Activated CD4-positive, alpha-beta T cell treated with anti-CD3 and anti-CD28 coated beads, Interleukin-2, amount 50 U/mL, for 16 hours (primary cell): ENCODE results near the gene HECW1.

ENCODE experiments used
- DNase-seq: peaks from one replicate; pipeline ENCODE4 v3.0.0-alpha.2; 2020

The HECW1 gene

DNA sequence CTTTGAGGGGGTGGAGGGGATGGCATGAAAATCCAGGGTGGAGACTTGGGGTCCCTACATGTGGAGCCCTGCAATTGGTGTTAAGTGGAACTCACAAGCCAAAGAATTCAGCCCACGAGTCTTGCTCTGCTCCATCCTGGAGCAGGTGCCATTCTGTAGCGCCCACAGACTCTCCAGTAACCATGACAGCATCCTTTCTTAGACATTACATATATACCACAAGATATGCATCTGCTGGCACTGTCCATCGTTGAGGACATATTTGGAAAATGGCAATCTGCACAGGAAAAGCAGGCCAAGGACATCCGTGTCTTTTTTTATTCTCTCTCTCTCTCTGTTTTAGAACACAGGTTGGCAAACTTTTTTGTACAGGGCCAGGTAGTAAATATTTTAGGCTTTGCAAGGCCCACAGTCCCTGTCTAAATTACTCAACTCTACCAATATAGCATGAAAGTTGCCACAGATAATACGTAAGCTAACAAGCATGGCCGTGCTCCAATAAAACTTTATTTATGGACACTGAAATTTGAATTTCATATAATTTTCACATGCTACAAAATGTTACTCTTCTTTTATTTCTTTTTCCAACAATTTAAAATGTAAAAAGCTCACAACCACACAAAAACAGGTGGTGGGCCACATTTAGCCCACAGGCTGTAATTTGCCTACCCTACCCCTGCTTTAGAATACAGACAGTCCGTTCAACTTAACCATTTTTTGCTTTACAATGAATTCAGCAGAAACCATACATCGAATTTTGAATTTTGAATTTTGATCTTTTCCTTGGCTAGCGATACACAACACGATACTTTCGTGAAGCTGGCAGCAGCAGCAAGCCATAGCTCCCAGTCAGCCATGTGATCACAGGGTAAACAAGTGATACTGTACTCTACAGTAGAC is 329.0 kb downstream of the HECW1 start:
- no peak for DNase-seq

DNA sequence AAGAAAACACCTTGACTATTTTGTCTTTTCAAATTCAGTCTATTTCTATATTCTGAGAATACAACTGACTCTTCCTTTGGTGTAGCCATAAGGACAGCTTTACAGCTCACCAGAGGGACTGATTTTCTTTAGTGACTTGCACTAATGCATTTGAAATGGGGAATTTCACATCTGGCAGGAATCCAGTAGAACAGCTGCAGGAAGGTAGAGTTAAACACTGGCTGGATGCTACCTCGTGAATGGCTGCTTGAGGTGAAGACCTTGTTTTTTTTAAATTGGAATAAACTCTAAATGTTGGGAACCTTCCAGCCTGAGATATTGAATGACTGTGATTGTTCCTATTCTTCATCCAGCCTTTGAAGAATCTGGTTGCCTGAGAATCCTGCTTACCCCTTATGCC is 330.9 kb downstream of the HECW1 start:
- DNase-seq = no peak

- no peak for DNase-seq
Observed at GRCh38 chr7:43444711-43445578, 332.5 kb downstream of the HECW1 start.

DNA sequence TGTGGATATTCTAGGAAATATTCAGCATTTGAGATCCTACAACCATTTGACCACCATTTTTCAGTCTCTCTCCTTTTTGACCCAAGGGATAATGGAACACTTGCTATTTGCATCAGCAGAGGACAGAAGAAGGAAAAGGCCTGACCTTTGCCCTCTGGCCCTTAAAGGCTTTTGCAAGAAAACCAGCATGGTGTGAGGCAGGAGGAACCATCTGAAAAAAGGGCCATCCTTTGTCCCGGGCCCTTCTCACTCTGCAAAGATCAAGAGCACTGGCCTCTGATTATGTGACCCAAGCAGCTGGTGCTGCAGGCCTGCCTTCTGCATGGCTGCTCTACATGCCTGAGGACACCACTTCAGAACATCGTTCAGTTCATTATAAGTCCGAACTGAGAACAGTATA is 337.1 kb downstream of the HECW1 start:
- no peak for DNase-seq

DNA sequence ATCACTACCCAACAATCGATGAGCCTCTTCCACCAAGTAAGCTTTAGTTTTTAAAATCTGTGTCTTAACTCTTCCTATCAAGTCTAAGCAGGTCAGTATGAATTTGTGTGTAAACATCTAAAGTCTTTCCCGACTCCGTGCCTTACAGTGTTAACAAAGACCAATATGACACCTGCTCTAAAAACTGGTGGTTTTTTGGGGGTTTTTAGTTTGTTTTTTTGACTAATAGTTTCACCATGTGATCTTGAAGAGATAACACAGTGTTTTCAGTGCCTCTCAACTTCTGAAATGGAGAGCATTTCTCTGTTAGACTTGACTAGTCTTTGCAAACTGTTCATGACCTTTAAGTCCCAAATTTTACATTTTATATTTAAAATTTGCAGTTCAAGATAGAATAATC is 338.4 kb downstream of the HECW1 start:
- no peak for DNase-seq

- DNase-seq = peak; percentile 12
Observed at GRCh38 chr7:43454936-43455518, 342.6 kb downstream of the HECW1 start.

DNA sequence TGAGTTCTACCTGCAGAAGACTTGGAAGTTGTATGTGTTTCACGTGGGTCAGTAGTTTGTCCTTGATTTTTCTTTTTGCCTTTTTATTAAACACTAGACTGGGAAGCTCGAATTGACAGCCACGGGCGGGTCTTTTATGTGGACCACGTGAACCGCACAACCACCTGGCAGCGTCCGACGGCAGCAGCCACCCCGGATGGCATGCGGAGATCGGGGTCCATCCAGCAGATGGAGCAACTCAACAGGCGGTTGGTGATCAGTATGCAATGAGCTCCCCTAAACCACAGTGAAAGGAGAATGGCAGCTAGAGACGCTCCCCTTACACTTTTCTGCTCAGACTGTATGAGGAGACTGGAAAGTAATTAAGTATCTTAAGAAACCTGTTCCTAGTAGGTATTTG is 343.8 kb downstream of the HECW1 start:
- no peak for DNase-seq

GRCh38 chr7:43458330-43459018 is 346.0 kb downstream of the HECW1 start:
- no peak for DNase-seq

DNA sequence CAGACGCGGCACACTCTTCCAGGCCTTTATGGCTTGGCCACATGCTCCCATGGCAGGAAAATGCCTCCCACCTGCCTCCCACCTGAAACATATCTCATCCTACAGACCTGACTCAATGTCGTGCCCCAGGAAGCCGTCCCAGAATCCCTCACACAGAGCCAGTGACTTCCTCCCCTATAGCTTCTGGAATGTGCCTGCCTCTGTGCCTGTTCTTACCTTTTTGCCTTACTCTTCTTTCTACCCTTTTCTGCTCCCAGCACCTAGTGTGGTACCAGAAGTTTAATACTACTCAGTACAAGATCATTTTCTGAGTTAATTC is 346.5 kb downstream of the HECW1 start:
- no peak for DNase-seq

DNA sequence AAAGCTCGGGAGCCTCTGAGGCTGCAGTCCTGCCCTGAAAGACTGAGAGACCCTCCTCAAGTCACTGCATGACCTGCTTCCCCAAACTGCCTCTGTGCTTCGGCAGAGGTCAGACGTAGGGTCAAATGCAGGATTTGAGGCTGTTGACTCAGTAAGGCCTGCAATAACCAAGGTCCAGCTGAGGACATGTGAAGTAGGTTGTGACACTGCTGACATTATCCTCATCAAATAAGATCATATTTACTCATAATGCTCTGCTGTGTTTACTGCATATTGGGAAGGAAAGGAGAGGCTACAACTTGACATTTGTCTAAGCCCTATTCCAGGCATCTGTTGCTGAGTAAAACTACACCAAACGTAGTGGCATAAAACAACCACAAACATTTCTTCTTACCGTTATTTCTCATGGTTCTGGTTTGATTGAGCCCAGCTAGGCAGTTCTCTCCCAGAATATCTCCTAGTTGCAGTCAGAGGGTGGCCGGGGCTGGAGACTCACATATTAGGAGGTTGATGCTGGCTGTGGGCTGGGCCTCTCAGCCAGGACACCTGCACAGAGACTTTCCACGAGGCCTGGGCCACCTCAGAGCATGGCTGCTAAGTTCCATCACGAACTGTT is 348.4 kb downstream of the HECW1 start:
- peak; percentile 22 for DNase-seq

- no peak for DNase-seq
Observed at GRCh38 chr7:43461349-43462024, 349.0 kb downstream of the HECW1 start.

DNA sequence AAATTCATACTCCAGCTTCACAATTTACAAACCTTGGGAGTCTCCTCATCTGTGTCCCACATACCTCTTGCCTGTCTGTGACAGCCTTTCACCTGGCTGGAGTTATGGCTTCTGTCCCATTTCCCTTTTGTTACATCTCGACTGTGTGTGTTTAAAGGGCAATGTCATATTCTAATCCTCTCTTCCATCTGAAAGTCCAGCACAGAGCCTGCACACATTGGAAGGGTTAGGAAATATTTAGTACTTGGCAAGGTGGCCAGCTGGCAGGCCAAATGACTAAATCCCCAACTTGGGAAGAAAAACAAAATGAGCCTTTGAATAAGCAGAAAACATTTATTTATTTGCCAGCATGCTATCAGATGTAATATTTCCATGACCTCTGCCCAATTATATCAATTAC is 350.4 kb downstream of the HECW1 start:
- DNase-seq = no peak

GRCh38 chr7:43463401-43463980 is 351.0 kb downstream of the HECW1 start:
- DNase-seq = no peak

DNA sequence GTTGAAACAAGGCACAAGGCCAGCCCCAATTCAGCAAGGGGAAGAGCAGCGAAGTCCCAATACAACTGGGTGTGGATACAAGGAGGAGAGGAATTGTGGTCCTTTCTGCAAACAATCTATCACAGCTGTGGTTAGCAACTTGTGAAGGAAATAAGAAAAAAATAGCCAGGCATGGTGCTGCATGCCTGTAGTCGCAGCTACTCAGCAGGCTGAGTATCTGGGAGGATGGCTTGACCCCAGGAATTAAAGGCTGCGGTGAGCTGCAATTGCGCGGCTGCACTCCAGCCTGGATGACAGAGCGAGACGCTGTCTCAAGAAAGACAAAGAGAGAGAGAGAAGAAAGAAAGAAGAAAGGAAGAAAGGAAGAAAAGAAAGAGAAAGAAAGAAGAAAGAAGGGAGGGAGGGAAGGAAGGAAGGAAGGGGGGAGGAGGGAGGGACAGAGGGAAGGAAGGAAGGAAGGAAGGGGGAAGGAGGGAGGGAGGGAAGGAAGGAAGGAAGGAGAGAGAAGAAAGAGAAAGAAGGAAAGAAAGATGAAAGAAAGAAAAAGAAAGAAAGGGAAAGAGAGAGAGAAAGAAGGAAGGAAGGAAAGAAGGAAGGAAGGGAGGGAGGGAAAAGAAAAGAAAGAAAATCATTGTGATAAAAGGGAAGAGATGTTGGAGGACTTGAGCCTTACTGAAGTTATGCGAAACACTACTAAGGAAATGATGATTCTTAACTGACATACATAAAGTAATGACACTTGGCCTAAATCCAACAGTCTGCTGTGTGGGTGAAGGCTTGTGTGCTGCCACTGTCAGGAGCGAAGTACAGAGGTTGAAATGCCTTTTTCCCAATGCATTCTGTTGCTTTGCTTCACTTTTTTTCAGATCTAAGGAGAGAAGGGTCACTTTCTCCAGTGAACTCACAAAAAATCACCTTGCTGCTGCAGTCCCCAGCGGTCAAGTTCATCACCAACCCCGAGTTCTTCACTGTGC is 353.4 kb downstream of the HECW1 start:
- DNase-seq = no peak

DNA sequence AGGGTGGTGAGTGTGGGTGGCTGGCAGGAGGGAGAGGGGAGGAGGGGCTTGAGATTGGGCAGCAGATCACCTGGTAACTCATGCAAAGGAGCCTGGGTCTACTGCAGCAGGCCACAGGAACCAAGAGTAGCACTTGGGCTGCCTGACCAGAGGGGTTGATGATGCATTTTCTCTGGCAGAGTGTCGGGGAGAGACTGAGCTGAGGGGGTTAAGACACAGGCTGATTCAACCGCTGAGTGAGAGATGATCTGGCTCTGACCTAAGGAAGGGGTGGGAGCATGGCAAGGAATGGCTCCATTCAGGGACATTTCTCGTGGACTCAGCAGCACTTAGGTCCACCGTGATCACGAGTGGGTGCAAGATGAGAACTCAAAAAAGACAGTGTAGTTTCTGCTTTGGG is 355.0 kb downstream of the HECW1 start:
- DNase-seq = no peak

GRCh38 chr7:43467846-43468245 is 355.4 kb downstream of the HECW1 start:
- DNase-seq = no peak

- DNase-seq = no peak
Observed at GRCh38 chr7:43469051-43469450, 356.6 kb downstream of the HECW1 start.

DNA sequence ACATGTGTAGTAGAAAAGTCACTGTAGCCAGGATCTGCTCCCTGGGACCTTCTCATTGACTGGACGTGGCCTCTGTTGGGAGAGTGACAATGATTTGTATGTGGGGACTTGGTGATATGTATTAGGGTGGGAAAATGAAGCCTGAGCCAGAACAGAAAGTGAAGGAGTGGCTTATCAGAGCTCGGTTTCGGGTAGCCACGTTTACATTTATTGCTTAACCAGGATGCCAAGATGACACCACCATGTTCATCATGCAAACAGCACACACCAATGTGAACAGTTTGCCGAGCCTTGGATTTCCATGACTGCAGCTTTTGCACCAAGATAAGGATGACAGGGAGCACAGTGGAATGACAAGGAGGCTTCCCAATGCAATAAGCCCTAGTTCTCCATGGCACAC is 357.7 kb downstream of the HECW1 start:
- DNase-seq = no peak

GRCh38 chr7:43475983-43476382 is 363.5 kb downstream of the HECW1 start:
- no peak for DNase-seq

DNA sequence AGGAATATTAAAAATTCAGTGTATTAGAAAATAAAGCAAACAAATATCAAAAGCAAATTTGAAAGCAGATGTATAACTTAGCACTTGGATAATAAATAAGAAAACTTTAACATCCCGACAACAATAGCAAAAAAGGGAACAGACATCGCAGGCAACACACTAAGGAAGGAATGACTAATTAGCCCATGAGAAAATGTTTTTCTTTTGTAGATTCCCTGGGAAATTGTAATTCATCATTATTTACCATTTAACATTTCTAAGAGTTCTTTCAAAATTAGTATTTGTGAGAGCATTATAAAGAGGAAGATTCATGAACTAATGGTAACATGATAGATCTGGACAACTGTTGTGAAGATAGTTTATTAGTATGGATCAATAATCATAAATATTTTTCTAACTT is 364.4 kb downstream of the HECW1 start:
- no peak for DNase-seq
